ENCODE results near the gene FAM78B.

GRCh38 chr1:166069390-166069789 is 97.4 kb downstream of the FAM78B start:
- TF ChIP-seq CTCF (IDR thresholded peaks at IDR 0.05; ENCODE audit: low read length), result no peak
- TF ChIP-seq EZH2 (IDR thresholded peaks at IDR 0.05; ENCODE audit: borderline replicate concordance, low read length), result no peak

Measured in OCI-LY1 (cell line).